GM21526 (cell line): ENCODE measurements around the gene NLGN1.

Experiments
- ATAC-seq: cut with Tn5 transposase; IDR thresholded peaks from one replicate; pipeline ENCODE4 v1.9.1; 2021; ENCODE audit warnings: moderate library complexity; ENCODE audit not compliant: unreplicated experiment, low FRiP score

Gene NLGN1

GRCh38 chr3:174046311-174046710, 648.8 kb downstream of the NLGN1 start:
- ATAC-seq, result no peak

GRCh38 chr3:174049472-174049871, 651.9 kb downstream of the NLGN1 start:
- no peak for ATAC-seq

GRCh38 chr3:174051191-174051590, 653.6 kb downstream of the NLGN1 start:
- ATAC-seq, result no peak

GRCh38 chr3:174058804-174059203, 661.3 kb downstream of the NLGN1 start:
- ATAC-seq, result no peak

- no peak for ATAC-seq
Measured at GRCh38 chr3:174060431-174060830, 662.9 kb downstream of the NLGN1 start.

- no peak for ATAC-seq
Measured at GRCh38 chr3:174061162-174061561, 663.6 kb downstream of the NLGN1 start.

- no peak for ATAC-seq
Measured at GRCh38 chr3:174061731-174062130, 664.2 kb downstream of the NLGN1 start.

GRCh38 chr3:174062923-174063322, 665.4 kb downstream of the NLGN1 start:
- ATAC-seq, result no peak

GRCh38 chr3:174068035-174068434, 670.5 kb downstream of the NLGN1 start:
- no peak for ATAC-seq

- no peak for ATAC-seq
Measured at GRCh38 chr3:174072675-174073074, 675.1 kb downstream of the NLGN1 start.

- no peak for ATAC-seq
Measured at GRCh38 chr3:174083706-174084105, 686.2 kb downstream of the NLGN1 start.

GRCh38 chr3:174089592-174089991, 692.0 kb downstream of the NLGN1 start:
- no peak for ATAC-seq

GRCh38 chr3:174094669-174095068, 697.1 kb downstream of the NLGN1 start:
- ATAC-seq, result no peak

GRCh38 chr3:174097686-174098085, 700.1 kb downstream of the NLGN1 start:
- no peak for ATAC-seq

GRCh38 chr3:174098746-174099145, 701.2 kb downstream of the NLGN1 start:
- ATAC-seq, result no peak

GRCh38 chr3:174099724-174100123, 702.2 kb downstream of the NLGN1 start:
- no peak for ATAC-seq

- ATAC-seq, result no peak
Measured at GRCh38 chr3:174100744-174101143, 703.2 kb downstream of the NLGN1 start.

- peak; percentile 74 for ATAC-seq
Measured at GRCh38 chr3:174101244-174101643, 703.7 kb downstream of the NLGN1 start.

GRCh38 chr3:174102274-174102673, 704.7 kb downstream of the NLGN1 start:
- ATAC-seq, result no peak

GRCh38 chr3:174102866-174103265, 705.3 kb downstream of the NLGN1 start:
- ATAC-seq, result no peak

- ATAC-seq, result no peak
Measured at GRCh38 chr3:174110761-174111160, 713.2 kb downstream of the NLGN1 start.

- no peak for ATAC-seq
Measured at GRCh38 chr3:174111776-174112175, 714.2 kb downstream of the NLGN1 start.

GRCh38 chr3:174116421-174116820, 718.9 kb downstream of the NLGN1 start:
- ATAC-seq, result no peak
